Fibroblast of skin of scalp (primary cell): ENCODE data around the gene ZNF267.
"Not testable (repeated sequence)": the region's sequence is repeated elsewhere in the genome, so short reads cannot be mapped to it uniquely, and the experiment has no call there.

ENCODE experiments used
- DNase-seq: peaks from one replicate; pipeline ENCODE4 v3.0.0-alpha.2; 2013

Gene ZNF267

GRCh38 chr16:31879937-31880321 is 6.3 kb downstream of the ZNF267 start:
- no peak for DNase-seq

GRCh38 chr16:31880322-31880979 is 6.8 kb downstream of the ZNF267 start:
- DNase-seq, result peak; percentile 76

GRCh38 chr16:31886227-31886626 is 12.6 kb downstream of the ZNF267 start:
- no peak for DNase-seq

GRCh38 chr16:31888735-31889134 is 15.1 kb downstream of the ZNF267 start:
- no peak for DNase-seq

- DNase-seq, result not testable (repeated sequence)
Observed at GRCh38 chr16:31892111-31892510, 18.5 kb downstream of the ZNF267 start.

GRCh38 chr16:31893824-31894223 is 20.2 kb downstream of the ZNF267 start:
- DNase-seq, result no peak

GRCh38 chr16:31897283-31897682 is 23.7 kb downstream of the ZNF267 start:
- no peak for DNase-seq

GRCh38 chr16:31899505-31899904 is 25.9 kb downstream of the ZNF267 start:
- no peak for DNase-seq

GRCh38 chr16:31904571-31904970 is 31.0 kb downstream of the ZNF267 start:
- DNase-seq, result not testable (repeated sequence)

- no peak for DNase-seq
Observed at GRCh38 chr16:31913668-31914067, 40.1 kb downstream of the ZNF267 start.

- DNase-seq, result no peak
Observed at GRCh38 chr16:31916056-31916488, 42.5 kb downstream of the ZNF267 start.

- DNase-seq, result no peak
Observed at GRCh38 chr16:31920373-31920772, 46.8 kb downstream of the ZNF267 start.

GRCh38 chr16:31951806-31952205 is 78.2 kb downstream of the ZNF267 start:
- not testable (repeated sequence) for DNase-seq

- not testable (repeated sequence) for DNase-seq
Observed at GRCh38 chr16:31952206-31952605, 78.6 kb downstream of the ZNF267 start.

- DNase-seq, result not testable (repeated sequence)
Observed at GRCh38 chr16:31956221-31956620, 82.6 kb downstream of the ZNF267 start.

- not testable (repeated sequence) for DNase-seq
Observed at GRCh38 chr16:31960186-31960910, 86.7 kb downstream of the ZNF267 start.
